HG03045 (cell line): ENCODE data around the gene NF1.

ENCODE experiments used
- ATAC-seq: cut with Tn5 transposase; IDR thresholded peaks from one replicate; pipeline ENCODE4 v1.9.1; 2021; ENCODE audit warnings: mild to moderate bottlenecking, moderate library complexity; ENCODE audit not compliant: unreplicated experiment

NF1 gene

DNA sequence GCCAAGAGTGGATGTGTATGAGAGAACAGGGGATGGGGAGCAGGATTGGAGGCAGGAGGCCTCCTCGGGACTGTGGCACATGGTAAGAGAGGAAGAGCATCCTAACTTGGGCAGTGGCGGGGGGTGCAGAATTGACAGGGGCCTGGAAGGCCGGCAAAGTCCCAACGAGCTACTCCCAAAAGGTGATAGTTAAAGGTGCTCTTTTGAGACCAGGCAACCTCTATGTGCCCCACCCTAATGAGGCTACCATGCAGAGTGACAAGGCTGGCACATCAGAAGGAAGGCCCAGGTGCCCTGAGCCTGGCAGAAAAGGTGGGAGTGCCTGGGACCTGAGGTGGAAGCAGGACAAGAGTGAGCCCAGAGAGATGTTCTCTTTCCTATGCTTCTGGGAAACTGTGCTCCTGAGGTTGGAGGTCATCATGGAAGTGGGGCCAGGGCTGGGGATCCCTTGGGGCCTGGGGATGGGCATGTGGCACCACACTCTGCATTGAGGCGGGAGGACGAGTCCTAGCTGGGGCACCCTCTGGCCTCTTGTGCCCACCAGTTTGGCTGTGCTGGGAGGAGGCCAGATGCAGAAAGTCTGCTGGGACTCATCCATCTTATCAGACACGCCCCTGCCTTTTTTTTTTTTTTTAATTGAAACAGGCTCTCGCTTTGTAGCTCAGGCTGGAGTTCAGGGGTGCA lies 302.6 kb downstream of the NF1 start:
- no peak for ATAC-seq

- no peak for ATAC-seq
These were observed 303.9 kb downstream of the NF1 start for GRCh38 chr17:31398381-31399311.

- ATAC-seq = no peak
These were observed 305.7 kb downstream of the NF1 start for GRCh38 chr17:31400481-31400950.

DNA sequence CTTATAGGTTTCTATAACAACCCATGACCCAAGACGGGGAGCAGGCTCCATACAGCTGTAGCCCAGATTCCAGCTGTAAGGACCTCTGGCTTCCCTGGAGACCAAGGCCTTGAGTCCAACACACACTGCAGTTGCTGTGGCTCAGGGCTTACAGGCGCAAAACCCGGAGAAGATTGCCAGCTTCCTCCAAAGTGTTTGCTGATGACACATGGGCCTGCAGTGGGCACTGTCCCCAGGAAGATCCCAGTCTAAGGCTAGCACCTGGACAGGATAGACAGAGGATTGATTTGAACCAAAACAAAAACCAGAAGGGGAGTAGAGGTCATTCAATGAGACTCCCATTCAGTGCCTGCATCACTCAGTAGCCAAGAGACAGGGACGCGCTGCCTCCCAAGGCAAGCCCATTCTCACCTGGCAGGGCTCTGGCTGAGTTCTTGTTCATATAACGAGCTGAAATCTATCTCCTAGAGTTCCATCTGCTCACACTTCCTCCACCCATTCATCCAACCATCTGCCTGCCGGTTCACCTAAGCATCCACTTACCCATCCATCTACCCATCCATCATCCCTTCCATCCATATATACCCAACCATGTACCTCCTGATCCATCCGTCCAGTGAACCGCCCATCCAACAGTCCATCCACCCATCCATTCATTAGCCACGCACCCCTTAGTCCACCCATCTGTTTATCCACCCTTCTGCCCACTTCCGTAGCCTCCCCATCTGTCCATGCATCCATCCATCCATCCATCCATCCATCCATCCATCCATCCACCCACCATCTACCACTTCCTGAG lies 306.9 kb downstream of the NF1 start:
- no peak for ATAC-seq

DNA sequence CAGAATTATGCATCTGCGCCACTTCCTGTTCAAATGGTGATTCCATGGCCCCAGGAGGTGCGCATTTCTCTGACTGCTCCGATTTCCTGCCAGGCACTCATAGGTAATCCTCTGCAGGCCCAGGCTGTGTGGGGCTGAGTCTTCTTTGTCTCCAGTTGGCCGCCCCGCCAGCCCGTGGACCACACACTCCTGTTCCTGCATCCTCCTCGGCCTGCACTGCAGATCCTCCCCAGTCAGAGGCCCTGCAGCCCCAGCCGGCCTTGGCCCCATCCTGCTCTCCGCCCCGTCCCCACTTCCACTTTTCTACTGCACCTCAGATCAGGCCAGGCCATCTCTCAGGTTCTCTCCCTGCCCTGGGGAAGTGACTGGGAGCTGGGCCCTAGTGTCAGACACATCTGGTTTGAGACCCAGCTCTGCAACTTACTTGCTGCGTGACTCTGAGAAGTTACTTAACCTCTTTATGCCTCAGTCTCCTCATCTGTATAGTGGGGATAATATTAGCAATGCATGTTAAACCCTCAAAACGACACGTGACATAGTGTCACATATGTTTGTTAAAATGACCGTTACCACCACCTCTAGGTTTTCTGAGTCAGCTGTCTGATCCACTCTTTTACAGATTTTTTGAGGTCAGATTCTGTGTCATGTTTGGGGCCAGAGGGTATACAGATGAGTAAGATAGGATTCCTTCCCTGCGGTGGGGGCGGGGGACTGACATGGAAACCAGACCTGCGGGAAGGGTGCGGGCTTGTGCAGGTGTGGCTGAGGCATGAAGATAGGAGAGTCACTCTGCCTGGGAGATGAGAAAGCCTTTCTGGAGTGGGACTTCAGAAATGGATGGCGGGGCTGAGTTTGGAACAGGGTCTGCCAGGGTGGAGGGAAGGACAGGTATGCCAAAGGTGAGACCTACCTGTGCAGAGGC lies 309.5 kb downstream of the NF1 start:
- no peak for ATAC-seq

GRCh38 chr17:31405890-31406371 lies 311.2 kb downstream of the NF1 start:
- no peak for ATAC-seq

GRCh38 chr17:31408586-31408985 lies 313.8 kb downstream of the NF1 start:
- ATAC-seq = no peak

DNA sequence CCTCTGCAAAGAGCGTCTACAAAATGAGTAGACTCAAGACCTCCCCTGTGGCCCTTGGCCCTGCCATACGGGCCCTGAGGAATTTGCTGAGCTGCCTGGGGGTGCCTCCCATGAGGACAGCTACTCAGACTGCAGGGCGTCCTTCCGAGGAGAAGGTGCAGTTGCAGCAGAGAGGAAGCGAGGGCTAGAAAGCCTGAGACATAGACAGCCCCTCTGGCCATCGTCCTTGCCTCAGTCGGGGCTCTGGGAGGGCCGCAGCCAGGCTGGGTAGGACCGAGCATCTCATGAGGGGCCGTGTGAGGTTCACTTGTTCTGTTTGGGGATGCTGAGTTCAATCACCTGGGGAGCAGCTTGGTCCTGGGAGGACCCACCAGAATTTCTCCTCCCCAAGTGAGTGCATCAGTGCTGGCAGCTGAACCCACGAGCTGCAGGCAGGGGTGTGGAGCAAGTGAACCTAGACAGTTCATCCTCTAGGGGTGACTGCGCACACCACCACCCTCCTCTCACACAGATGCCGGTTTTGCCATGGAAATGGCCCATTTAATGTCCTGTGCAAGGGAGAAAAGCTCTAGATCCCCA lies 317.0 kb downstream of the NF1 start:
- no peak for ATAC-seq

- no peak for ATAC-seq
These were observed 317.7 kb downstream of the NF1 start for GRCh38 chr17:31412511-31412910.

GRCh38 chr17:31413081-31413799 lies 318.5 kb downstream of the NF1 start:
- ATAC-seq = no peak

DNA sequence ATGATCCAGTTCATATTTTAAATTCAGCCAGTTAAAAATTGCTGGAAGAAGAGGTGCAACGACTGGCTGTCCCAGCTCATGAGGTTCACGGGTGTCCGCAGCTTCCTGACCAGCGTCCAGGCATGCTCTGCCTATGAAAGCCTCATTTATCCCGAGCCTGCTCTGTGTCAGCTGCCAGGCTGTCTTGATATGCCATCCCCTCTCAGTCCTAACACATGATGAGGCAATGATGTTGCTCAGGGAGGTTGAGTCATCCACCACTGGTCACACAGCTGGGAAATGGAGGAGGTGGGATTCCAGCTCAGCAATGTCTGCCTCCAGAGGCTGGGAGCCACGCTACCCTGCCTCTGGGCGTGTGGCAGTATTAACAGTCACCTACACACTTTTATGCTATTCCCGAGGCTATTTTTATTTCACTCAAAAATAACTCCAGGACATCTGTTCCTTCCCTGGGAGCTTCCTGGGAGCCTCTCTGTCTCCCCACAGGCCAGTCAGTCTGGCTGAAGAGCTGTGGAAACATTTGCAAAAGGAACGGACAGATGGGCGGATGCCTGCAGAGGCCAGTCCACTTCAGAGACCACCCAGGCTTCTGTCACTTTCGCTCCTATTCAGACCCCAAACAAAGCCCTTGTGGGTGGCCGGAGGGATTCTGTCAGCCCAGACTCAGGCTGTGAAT lies 319.2 kb downstream of the NF1 start:
- ATAC-seq = no peak

- ATAC-seq = no peak
These were observed 319.8 kb downstream of the NF1 start for GRCh38 chr17:31414550-31414918.

DNA sequence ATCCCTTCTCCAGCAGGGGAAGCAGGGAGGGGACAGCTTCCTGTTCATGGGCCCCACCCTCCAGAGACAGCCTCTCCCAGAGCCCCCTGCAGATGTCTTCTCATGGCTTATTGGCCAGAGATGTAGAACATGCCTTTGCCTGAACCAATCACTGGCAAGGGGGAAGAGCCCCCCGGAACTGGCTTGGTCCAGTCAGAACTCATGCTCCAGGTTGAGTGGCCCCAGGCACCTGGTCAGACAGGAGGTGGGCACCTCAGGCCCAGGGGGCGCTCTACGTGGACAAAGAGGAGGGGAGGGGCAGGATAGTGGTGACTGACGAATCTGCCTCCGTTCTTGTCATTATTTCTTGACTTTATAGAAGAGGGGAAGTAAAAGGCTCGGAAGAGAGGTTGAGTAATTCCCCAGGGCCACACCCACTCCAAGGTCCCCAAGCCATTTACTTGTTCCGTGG lies 320.3 kb downstream of the NF1 start:
- no peak for ATAC-seq

DNA sequence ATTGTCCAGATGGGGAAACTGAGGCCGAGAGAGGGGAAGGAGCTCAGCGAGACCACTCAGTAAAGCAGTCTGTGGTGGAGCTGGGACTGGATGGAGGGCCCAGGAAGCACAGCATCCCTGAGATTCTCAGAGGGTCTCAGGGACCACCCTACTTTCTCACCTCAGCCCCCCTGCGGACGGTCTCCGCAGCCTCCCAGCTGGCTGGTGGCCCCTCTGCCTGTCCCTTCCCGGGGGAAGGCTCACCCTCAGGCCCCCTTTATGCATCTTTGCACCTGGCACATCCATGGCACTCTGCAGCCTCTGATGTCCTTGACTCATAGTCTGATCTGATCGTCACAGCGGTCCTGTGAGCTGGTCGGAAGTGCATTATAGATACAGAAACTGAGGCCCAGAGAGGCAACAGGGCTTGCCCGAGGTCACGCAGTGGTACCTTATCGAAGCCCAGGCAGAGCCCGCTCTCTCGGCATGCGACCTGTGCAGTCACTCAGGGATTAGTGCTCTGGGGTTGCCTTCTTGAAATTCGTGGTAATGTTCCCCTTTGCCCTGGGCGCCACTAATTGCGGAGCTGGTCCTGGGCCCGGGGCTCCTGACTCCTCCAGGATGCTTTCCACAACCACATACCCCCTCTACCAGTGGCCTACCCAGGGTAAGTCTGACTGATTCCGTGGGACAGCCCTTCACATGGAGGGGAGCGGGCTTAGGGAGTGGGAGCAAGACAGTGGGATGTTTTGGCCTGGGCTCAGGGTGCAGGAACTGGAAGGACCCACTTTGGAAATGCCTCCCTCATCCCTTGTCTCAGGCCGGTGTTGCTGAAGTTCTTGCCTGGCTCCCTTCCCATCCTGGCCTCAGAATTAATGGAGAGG lies 321.1 kb downstream of the NF1 start:
- no peak for ATAC-seq

GRCh38 chr17:31416503-31416923 lies 321.7 kb downstream of the NF1 start:
- no peak for ATAC-seq

GRCh38 chr17:31417051-31417792 lies 322.4 kb downstream of the NF1 start:
- ATAC-seq = no peak
